Measurements from ENCODE around the gene ITPKB. TPM values are rescaled to one million over a fixed set of nuclear protein-coding genes. Genes with fewer than 3 reads are reported as not detected.

Gene ITPKB
- total RNA-seq, 2 experiments from 2014 or later = 37.5 to 38.5 TPM

- Mint-ChIP-seq H3K4me3 (no peak overlapping the region), H3K9me3 (peaks cover 7% of the 10 kb centered on the region), H3K36me3 (peaks cover 22% of the 10 kb centered on the region), H3K27me3 (no peaks in the 10 kb centered on the region), H3K4me1 (ENCODE audit: low read depth) (peaks cover 58% of the 10 kb centered on the region), H3K27ac (peak overlapping the region; percentile 60)
- no peak for DNase-seq
- POLR2A ChIA-PET = interaction anchor here (0.8 to 1.3 kb wide), 2 partner anchors 13 to 194 kb away, joined by 3 read pairs; no protein-coding TSS in a partner anchor
- CTCF ChIA-PET = interaction anchor here (1.2 to 6.3 kb wide), 9 partner anchors 12 to 195 kb away, joined by 4 to 120 read pairs (median 21); no protein-coding TSS in a partner anchor
- intact Hi-C loops (cut with micrococcal nuclease) = no loop called here
These were observed 106.8 kb downstream of the ITPKB start for GRCh38 chr1:226632169-226632879.

- no peaks in the 10 kb centered on the region for H3K27me3 Mint-ChIP-seq
These were observed 107.7 kb downstream of the ITPKB start for GRCh38 chr1:226631229-226632000.

GRCh38 chr1:226630592-226630991, 108.5 kb downstream of the ITPKB start:
- H3K27ac Mint-ChIP-seq = peak overlapping the region; percentile 47

More at GRCh38 chr1:226631229-226632000, 107.7 kb downstream of the ITPKB start:
- no peak overlapping the region for H3K27ac Mint-ChIP-seq
- peaks cover 58% of the 10 kb centered on the region for H3K4me1 Mint-ChIP-seq (ENCODE audit: low read depth)
- H3K36me3 Mint-ChIP-seq = peaks cover 20% of the 10 kb centered on the region
- CTCF ChIA-PET = interaction anchor here (0.7 to 6.3 kb wide), 3 partner anchors 22 to 196 kb away, joined by 3 to 120 read pairs (median 73); no protein-coding TSS in a partner anchor
- H3K9me3 Mint-ChIP-seq = peaks cover 7% of the 10 kb centered on the region
- intact Hi-C loops (cut with micrococcal nuclease) = no loop called here
- no peak for DNase-seq
- POLR2A ChIA-PET = no interaction called here
- H3K4me3 Mint-ChIP-seq = no peak overlapping the region

GRCh38 chr1:226629896-226630550, 109.1 kb downstream of the ITPKB start:
- peaks cover 14% of the 10 kb centered on the region for H3K36me3 Mint-ChIP-seq
- CTCF ChIA-PET = interaction anchor here (2.7 to 6.3 kb wide), 2 partner anchors 57 to 58 kb away, joined by 16 to 120 read pairs; no protein-coding TSS in a partner anchor
- H3K27ac Mint-ChIP-seq = peak overlapping the region; percentile 47

More at GRCh38 chr1:226630592-226630991, 108.5 kb downstream of the ITPKB start:
- ChIA-PET CTCF (interaction anchor here (6.3 kb wide), 1 partner anchor 57 kb away, joined by 120 read pairs; no protein-coding TSS in a partner anchor), POLR2A (no interaction called here)
- no peak for DNase-seq
- peaks cover 56% of the 10 kb centered on the region for H3K4me1 Mint-ChIP-seq (ENCODE audit: low read depth)
- H3K4me3 Mint-ChIP-seq = no peak overlapping the region
- peaks cover 7% of the 10 kb centered on the region for H3K9me3 Mint-ChIP-seq
- intact Hi-C loops (cut with micrococcal nuclease) = no loop called here
- peaks cover 19% of the 10 kb centered on the region for H3K36me3 Mint-ChIP-seq
- H3K27me3 Mint-ChIP-seq = peaks cover under 1% of the 10 kb centered on the region

GRCh38 chr1:226629210-226629895, 109.7 kb downstream of the ITPKB start:
- DNase-seq = no peak
- Mint-ChIP-seq H3K36me3 (peaks cover 12% of the 10 kb centered on the region), H3K4me1 (ENCODE audit: low read depth) (peaks cover 45% of the 10 kb centered on the region), H3K27me3 (peaks cover 1% of the 10 kb centered on the region), H3K9me3 (peaks cover 7% of the 10 kb centered on the region), H3K27ac (no peak overlapping the region), H3K4me3 (no peak overlapping the region)
- intact Hi-C loops (cut with micrococcal nuclease) = loop anchor here (10.0 kb wide), 1 partner anchor 815 kb away; no protein-coding TSS in a partner anchor
- ChIA-PET CTCF (interaction anchor here (0.7 to 4.1 kb wide), 3 partner anchors 33 to 200 kb away, joined by 4 to 46 read pairs (median 16); no protein-coding TSS in a partner anchor), POLR2A (interaction anchor here (0.6 kb wide), 1 partner anchor 922 kb away, joined by 4 read pairs; no protein-coding TSS in a partner anchor)

More at GRCh38 chr1:226629896-226630550, 109.1 kb downstream of the ITPKB start:
- POLR2A ChIA-PET = interaction anchor here (0.6 kb wide), 1 partner anchor 922 kb away, joined by 4 read pairs; no protein-coding TSS in a partner anchor
- DNase-seq = no peak
- peaks cover 50% of the 10 kb centered on the region for H3K4me1 Mint-ChIP-seq (ENCODE audit: low read depth)
- peaks cover 7% of the 10 kb centered on the region for H3K9me3 Mint-ChIP-seq
- intact Hi-C loops (cut with micrococcal nuclease) = loop anchor here (10.0 kb wide), 1 partner anchor 815 kb away; no protein-coding TSS in a partner anchor
- no peak overlapping the region for H3K4me3 Mint-ChIP-seq
- H3K27me3 Mint-ChIP-seq = peaks cover 1% of the 10 kb centered on the region

GRCh38 chr1:226628612-226629155, 110.4 kb downstream of the ITPKB start:
- DNase-seq = no peak
- ChIA-PET CTCF (interaction anchor here (0.7 to 4.1 kb wide), 5 partner anchors 9 to 283 kb away, joined by 3 to 46 read pairs (median 4); no protein-coding TSS in a partner anchor), POLR2A (interaction anchor here (1.2 kb wide), 1 partner anchor 60 kb away, joined by 4 read pairs; no protein-coding TSS in a partner anchor)
- intact Hi-C loops (cut with micrococcal nuclease) = loop anchor here (10.0 kb wide), 1 partner anchor 816 kb away; no protein-coding TSS in a partner anchor
- H3K27ac Mint-ChIP-seq = no peak overlapping the region
- H3K27me3 Mint-ChIP-seq = peaks cover 1% of the 10 kb centered on the region
- H3K9me3 Mint-ChIP-seq = peaks cover 7% of the 10 kb centered on the region
- peaks cover 10% of the 10 kb centered on the region for H3K36me3 Mint-ChIP-seq
- H3K4me3 Mint-ChIP-seq = no peak overlapping the region
- H3K4me1 Mint-ChIP-seq (ENCODE audit: low read depth) = peaks cover 41% of the 10 kb centered on the region

GRCh38 chr1:226627924-226628611, 111.0 kb downstream of the ITPKB start:
- H3K4me1 Mint-ChIP-seq (ENCODE audit: low read depth) = peaks cover 34% of the 10 kb centered on the region
- peaks cover 7% of the 10 kb centered on the region for H3K9me3 Mint-ChIP-seq
- H3K27ac Mint-ChIP-seq = peak overlapping the region; percentile 77
- intact Hi-C loops (cut with micrococcal nuclease) = loop anchor here (2.0 to 10.0 kb wide), 3 partner anchors 59 to 817 kb away; partner anchors contain the start of gene COQ8A
- peaks cover 1% of the 10 kb centered on the region for H3K27me3 Mint-ChIP-seq
- ChIA-PET POLR2A (interaction anchor here (1.2 kb wide), 1 partner anchor 60 kb away, joined by 4 read pairs; no protein-coding TSS in a partner anchor), CTCF (interaction anchor here (0.8 to 4.1 kb wide), 5 partner anchors 10 to 284 kb away, joined by 3 to 46 read pairs (median 4); no protein-coding TSS in a partner anchor)
- DNase-seq = peak; percentile 63
- H3K4me3 Mint-ChIP-seq = no peak overlapping the region
- H3K36me3 Mint-ChIP-seq = peaks cover 10% of the 10 kb centered on the region

- intact Hi-C loops (cut with micrococcal nuclease) = loop anchor here (2.0 to 10.0 kb wide), 3 partner anchors 60 to 818 kb away; partner anchors contain the start of gene COQ8A
- H3K4me1 Mint-ChIP-seq (ENCODE audit: low read depth) = peaks cover 26% of the 10 kb centered on the region
- ChIA-PET CTCF (interaction anchor here (0.6 to 4.1 kb wide), 33 partner anchors 8 to 821 kb away, joined by 3 to 46 read pairs (median 4); partner anchors contain the start of gene PSEN2), POLR2A (interaction anchor here (0.7 kb wide), 1 partner anchor 199 kb away, joined by 3 read pairs; no protein-coding TSS in a partner anchor)
- peaks cover 7% of the 10 kb centered on the region for H3K9me3 Mint-ChIP-seq
- peaks cover 1% of the 10 kb centered on the region for H3K27me3 Mint-ChIP-seq
- DNase-seq = no peak
- H3K36me3 Mint-ChIP-seq = peaks cover 6% of the 10 kb centered on the region
- H3K27ac Mint-ChIP-seq = peak overlapping the region; percentile 77
- H3K4me3 Mint-ChIP-seq = no peak overlapping the region
These were observed 111.9 kb downstream of the ITPKB start for GRCh38 chr1:226627050-226627755.

GRCh38 chr1:226626577-226626956, 112.5 kb downstream of the ITPKB start:
- intact Hi-C loops (cut with micrococcal nuclease) = loop anchor here (1.0 to 10.0 kb wide), 6 partner anchors 60 to 818 kb away; partner anchors contain the start of genes COQ8A and ITPKB
- peak overlapping the region; percentile 76 for H3K27ac Mint-ChIP-seq
- peaks cover 4% of the 10 kb centered on the region for H3K36me3 Mint-ChIP-seq
- H3K9me3 Mint-ChIP-seq = peaks cover 7% of the 10 kb centered on the region
- peaks cover 1% of the 10 kb centered on the region for H3K27me3 Mint-ChIP-seq
- DNase-seq = peak; percentile 92
- peaks cover 25% of the 10 kb centered on the region for H3K4me1 Mint-ChIP-seq (ENCODE audit: low read depth)
- H3K4me3 Mint-ChIP-seq = peak overlapping the region; percentile 38
- ChIA-PET CTCF (interaction anchor here (0.6 to 4.1 kb wide), 57 partner anchors 9 to 822 kb away, joined by 3 to 46 read pairs (median 4); partner anchors contain the start of genes COQ8A, PARP1, PSEN2 and STUM), POLR2A (interaction anchor here (0.7 kb wide), 1 partner anchor 200 kb away, joined by 3 read pairs; no protein-coding TSS in a partner anchor)

Data from activated CD4-positive, alpha-beta memory T cell treated with anti-CD3 and anti-CD28 coated beads for 36 hours (primary cell).